ENCODE results near the gene TTC31.

DNA sequence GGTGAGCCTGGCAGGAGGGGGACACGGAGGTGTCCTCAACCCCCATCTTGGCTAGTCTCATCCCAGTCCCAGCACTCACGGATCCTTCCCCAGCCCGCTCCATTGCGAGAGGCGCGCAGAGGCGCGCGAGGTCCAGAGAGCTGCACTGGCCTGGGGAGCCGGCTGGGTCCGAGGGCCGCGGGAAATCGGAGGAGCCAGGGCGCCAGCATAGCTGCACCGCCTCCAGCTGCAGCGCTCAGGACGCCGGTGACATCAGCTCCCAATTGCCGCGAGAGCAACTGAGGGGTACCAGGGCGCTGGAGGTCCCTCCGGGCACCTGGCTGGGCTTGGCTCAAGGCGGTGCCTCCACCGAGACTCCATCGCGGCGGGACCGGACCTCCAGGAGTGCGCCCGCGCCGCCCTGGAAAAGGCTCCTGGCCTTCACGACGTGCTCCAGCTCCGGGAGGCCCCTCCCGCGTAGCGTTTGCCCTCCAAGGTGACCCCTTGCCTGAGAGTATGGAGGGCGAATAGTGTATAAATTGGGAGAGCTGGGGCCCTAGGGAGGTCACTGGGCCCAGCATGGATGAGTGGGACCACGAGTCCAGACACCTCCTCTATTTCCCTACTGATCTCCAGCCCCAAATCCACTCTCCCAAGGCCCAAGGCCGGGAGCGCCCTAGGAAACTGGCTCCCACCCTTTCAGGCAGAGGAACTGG is 46.6 kb upstream of the TTC31 start:
- TF ChIP-seq, protein P1, sequence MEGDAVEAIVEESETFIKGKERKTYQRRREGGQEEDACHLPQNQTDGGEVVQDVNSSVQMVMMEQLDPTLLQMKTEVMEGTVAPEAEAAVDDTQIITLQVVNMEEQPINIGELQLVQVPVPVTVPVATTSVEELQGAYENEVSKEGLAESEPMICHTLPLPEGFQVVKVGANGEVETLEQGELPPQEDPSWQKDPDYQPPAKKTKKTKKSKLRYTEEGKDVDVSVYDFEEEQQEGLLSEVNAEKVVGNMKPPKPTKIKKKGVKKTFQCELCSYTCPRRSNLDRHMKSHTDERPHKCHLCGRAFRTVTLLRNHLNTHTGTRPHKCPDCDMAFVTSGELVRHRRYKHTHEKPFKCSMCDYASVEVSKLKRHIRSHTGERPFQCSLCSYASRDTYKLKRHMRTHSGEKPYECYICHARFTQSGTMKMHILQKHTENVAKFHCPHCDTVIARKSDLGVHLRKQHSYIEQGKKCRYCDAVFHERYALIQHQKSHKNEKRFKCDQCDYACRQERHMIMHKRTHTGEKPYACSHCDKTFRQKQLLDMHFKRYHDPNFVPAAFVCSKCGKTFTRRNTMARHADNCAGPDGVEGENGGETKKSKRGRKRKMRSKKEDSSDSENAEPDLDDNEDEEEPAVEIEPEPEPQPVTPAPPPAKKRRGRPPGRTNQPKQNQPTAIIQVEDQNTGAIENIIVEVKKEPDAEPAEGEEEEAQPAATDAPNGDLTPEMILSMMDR (IDR thresholded peaks at IDR 0.05; ENCODE audit: low read depth, low read length, poor library complexity, severe bottlenecking) = no peak
- TF ChIP-seq EZH2phosphoT487 (IDR thresholded peaks at IDR 0.05; ENCODE audit: borderline replicate concordance, low read length) = no peak
